Muscle of leg (tissue), 11 donors: ENCODE measurements around the gene COL4A1. TPM values are rescaled to one million over a fixed set of nuclear protein-coding genes. Genes with fewer than 3 reads are reported as not detected.

ENCODE experiments used
- DNase-seq: peaks from one replicate; pipeline ENCODE4 v3.0.0; 2013
- H3K27ac ChIP-seq: one replicate; pipeline ENCODE4 v1.5.1; 2013; ENCODE audit warnings: mild to moderate bottlenecking, low read length, control low read depth
- H3K27me3 ChIP-seq: one replicate; pipeline ENCODE4 v1.6.1; 2013; ENCODE audit warnings: low read length; ENCODE audit not compliant: control insufficient read depth, insufficient read depth
- H3K36me3 ChIP-seq: one replicate; pipeline ENCODE4 v1.6.1; 2013; ENCODE audit warnings: low read length; ENCODE audit not compliant: control insufficient read depth, insufficient read depth
- H3K4me1 ChIP-seq: one replicate; pipeline ENCODE4 v1.6.1; 2013; ENCODE audit warnings: low read length; ENCODE audit not compliant: control insufficient read depth, insufficient read depth
- H3K4me3 ChIP-seq: one replicate; pipeline ENCODE4 v1.5.1; 2013; ENCODE audit warnings: low read length, control low read depth
- H3K9me3 ChIP-seq: replicated peaks from 2 replicates; pipeline ENCODE4 v1.6.1; 2013; ENCODE audit warnings: low read depth, low read length; ENCODE audit not compliant: control insufficient read depth
- WGBS: methylation state at CpG from one replicate; pipeline ENCODE4 v1.1.5; 2013; ENCODE audit warnings: missing lambda C conversion rate; ENCODE audit not compliant: insufficient coverage; 5-methylcytosine and 5-hydroxymethylcytosine counted together
- polyA plus RNA-seq, 8 donors: library from polyadenylated mRNA; unstranded; fragments of 120-200 nt; gene quantifications; one replicate each; pipeline versions ENCODE4 v1.2.1 to v1.2.3, GENCODE V29; 2013; ENCODE audit warnings: inconsistent platforms in 1 of 8, low replicate concordance in 1 of 8; ENCODE audit not compliant: insufficient read length in 8 of 8, insufficient read depth in 1 of 8
- total RNA-seq: library from RNA; stranded (reverse); fragments of 120-200 nt; gene quantifications from one replicate; pipeline ENCODE4 v1.2.4, GENCODE V29; 2013

The COL4A1 gene
- total and polyA plus RNA-seq, 9 donors: 583 to 861 (median 730) TPM

DNA sequence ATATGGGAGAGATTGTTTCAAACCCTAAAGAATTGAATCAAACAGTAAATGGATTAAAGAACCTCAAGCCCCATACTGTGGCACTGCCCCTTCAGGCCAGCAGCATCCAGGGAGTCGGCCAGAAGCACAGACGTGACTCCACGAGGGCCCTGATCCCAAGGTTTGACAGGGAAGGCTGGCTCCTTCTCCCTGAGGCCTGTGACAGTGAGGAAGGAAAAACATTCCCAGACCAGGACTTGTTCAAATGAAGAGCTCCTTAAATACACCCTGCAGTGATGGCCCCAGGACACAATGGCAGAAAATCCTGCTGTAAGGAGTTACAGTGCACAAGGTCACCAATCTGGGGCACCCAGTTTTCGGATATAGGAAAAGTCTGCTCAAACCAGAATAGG is 91.0 kb downstream of the COL4A1 start:
- Histone ChIP-seq H3K27ac (peak overlapping the region; percentile 85), H3K4me1 (peaks cover 53% of the 10 kb centered on the region), H3K4me3 (no peak overlapping the region), H3K36me3 (peaks cover 26% of the 10 kb centered on the region), H3K27me3 (no peaks in the 10 kb centered on the region), H3K9me3 (no peaks in the 10 kb centered on the region)
- no peak for DNase-seq
- WGBS: no CpG with 5 or more reads among the region's 4 CpGs

- Histone ChIP-seq H3K27me3 (no peaks in the 10 kb centered on the region), H3K4me1 (peaks cover 50% of the 10 kb centered on the region), H3K9me3 (no peaks in the 10 kb centered on the region), H3K4me3 (no peak overlapping the region), H3K36me3 (peaks cover 29% of the 10 kb centered on the region), H3K27ac (peak overlapping the region; percentile 85)
- 43% methylated on average over 1 of the region's 7 CpGs for WGBS
- no peak for DNase-seq
Measured at GRCh38 chr13:110215606-110216005, 91.4 kb downstream of the COL4A1 start.

DNA sequence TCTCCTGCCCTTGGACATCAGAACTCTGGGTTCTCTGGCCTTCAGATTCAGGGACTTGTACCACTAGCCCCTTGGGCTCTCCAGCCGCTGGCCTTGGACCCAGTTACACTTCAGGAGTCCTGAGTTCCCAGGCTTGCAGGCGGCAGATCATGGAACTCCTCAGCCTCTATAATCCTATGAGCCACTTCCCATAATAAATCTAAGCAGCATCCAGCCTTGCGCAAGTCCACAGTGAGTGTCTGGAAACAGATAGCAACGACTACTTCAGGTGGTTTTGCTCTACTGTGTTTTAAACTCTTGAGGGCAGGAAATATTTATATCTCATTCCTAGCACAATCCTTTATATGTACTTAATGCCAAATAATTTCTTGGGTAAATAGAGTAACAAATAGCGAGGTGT is 92.3 kb downstream of the COL4A1 start:
- no peak overlapping the region for H3K4me3 ChIP-seq
- H3K27me3 ChIP-seq: no peaks in the 10 kb centered on the region
- peaks cover 38% of the 10 kb centered on the region for H3K36me3 ChIP-seq
- 74% methylated on average over 3 of the region's 5 CpGs for WGBS
- H3K27ac ChIP-seq: peak overlapping the region; percentile 29
- peaks cover 47% of the 10 kb centered on the region for H3K4me1 ChIP-seq
- H3K9me3 ChIP-seq: no peaks in the 10 kb centered on the region
- DNase-seq: no peak

DNA sequence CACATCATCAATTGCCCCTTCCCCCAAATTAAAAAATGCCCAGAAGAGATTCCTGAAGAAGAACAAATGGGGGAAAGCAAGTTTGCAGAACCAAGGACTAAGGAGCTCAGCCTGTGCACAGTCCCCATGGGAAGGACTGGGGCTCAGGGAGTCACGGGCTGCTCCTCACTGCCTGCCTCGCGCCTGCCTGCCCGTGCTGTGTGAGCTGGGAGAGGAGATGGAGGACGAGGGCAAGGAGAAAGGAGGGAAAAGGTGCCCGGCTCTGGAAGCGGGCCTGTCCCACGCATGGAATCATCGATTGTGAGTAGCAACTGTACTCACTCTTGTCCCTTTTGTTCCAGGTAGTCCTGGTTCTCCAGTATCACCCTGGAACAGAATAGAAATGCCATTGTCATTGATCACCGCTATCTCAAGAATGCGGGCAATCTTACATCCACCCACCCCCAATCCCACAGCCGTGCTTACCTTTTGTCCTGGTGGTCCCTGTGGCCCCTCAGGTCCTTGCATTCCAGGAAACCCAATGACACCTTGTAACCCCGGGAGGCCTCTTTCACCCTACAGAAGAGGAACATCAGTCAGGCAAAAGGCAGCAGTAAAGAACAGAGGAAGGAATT is 93.4 kb downstream of the COL4A1 start:
- Histone ChIP-seq H3K27me3 (no peaks in the 10 kb centered on the region), H3K4me3 (no peak overlapping the region), H3K9me3 (no peaks in the 10 kb centered on the region), H3K27ac (no peak overlapping the region), H3K36me3 (peaks cover 43% of the 10 kb centered on the region), H3K4me1 (peaks cover 41% of the 10 kb centered on the region)
- no peak for DNase-seq
- WGBS: 79% methylated on average over 12 of the region's 13 CpGs

GRCh38 chr13:110212529-110212928 is 94.4 kb downstream of the COL4A1 start:
- WGBS: 60% methylated on average over 4 of the region's 9 CpGs
- peaks cover 51% of the 10 kb centered on the region for H3K36me3 ChIP-seq
- no peak overlapping the region for H3K27ac ChIP-seq

DNA sequence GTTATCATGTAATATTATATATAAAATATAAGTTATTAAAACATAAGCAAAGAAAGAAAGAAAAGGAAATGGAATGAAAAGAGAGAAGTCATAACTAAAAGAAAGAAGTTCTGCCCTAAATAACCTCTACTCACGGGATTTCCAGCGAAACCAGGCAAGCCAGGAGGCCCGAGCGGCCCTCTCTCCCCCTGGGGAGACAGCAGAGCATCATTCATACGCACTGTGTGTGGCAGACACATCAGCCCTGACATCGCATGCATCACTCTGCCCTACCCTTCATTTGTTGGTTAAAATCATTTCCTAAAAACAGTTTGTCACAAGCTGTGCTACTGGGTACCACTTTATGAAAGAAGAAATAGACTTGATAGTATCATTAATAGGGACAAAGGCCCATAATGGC is 95.2 kb downstream of the COL4A1 start:
- Histone ChIP-seq H3K4me1 (peaks cover 27% of the 10 kb centered on the region), H3K9me3 (no peaks in the 10 kb centered on the region), H3K27ac (no peak overlapping the region), H3K4me3 (no peak overlapping the region), H3K27me3 (no peaks in the 10 kb centered on the region), H3K36me3 (peaks cover 56% of the 10 kb centered on the region)
- no peak for DNase-seq
- WGBS: 60% methylated on average over 2 of the region's 6 CpGs

More at GRCh38 chr13:110212529-110212928, 94.4 kb downstream of the COL4A1 start:
- no peaks in the 10 kb centered on the region for H3K9me3 ChIP-seq
- no peak for DNase-seq
- no peak overlapping the region for H3K4me3 ChIP-seq
- H3K4me1 ChIP-seq: peaks cover 35% of the 10 kb centered on the region
- no peaks in the 10 kb centered on the region for H3K27me3 ChIP-seq

GRCh38 chr13:110211046-110211445 is 95.9 kb downstream of the COL4A1 start:
- 94% methylated on average over 7 of the region's 10 CpGs for WGBS
- H3K36me3 ChIP-seq: peaks cover 60% of the 10 kb centered on the region
- no peaks in the 10 kb centered on the region for H3K27me3 ChIP-seq
- H3K4me3 ChIP-seq: no peak overlapping the region
- no peak for DNase-seq
- H3K9me3 ChIP-seq: no peaks in the 10 kb centered on the region
- H3K27ac ChIP-seq: no peak overlapping the region
- H3K4me1 ChIP-seq: peaks cover 21% of the 10 kb centered on the region

GRCh38 chr13:110210604-110210985 is 96.4 kb downstream of the COL4A1 start:
- Histone ChIP-seq H3K27ac (no peak overlapping the region), H3K36me3 (peaks cover 62% of the 10 kb centered on the region), H3K9me3 (no peaks in the 10 kb centered on the region), H3K4me1 (peaks cover 16% of the 10 kb centered on the region), H3K4me3 (no peak overlapping the region), H3K27me3 (no peaks in the 10 kb centered on the region)
- WGBS: 88% methylated on average over 1 of the region's 3 CpGs
- DNase-seq: no peak

GRCh38 chr13:110209950-110210603 is 96.9 kb downstream of the COL4A1 start:
- DNase-seq: no peak
- Histone ChIP-seq H3K36me3 (peaks cover 65% of the 10 kb centered on the region), H3K4me3 (no peak overlapping the region), H3K9me3 (no peaks in the 10 kb centered on the region), H3K27me3 (no peaks in the 10 kb centered on the region), H3K4me1 (peaks cover 14% of the 10 kb centered on the region), H3K27ac (no peak overlapping the region)
- WGBS: 98% methylated on average over 7 of the region's 14 CpGs

- WGBS: 92% methylated on average over 9 of the region's 10 CpGs
- H3K36me3 ChIP-seq: peaks cover 56% of the 10 kb centered on the region
Measured at GRCh38 chr13:110208116-110208515, 98.8 kb downstream of the COL4A1 start.

More at GRCh38 chr13:110208116-110208515, 98.8 kb downstream of the COL4A1 start:
- Histone ChIP-seq H3K9me3 (no peaks in the 10 kb centered on the region), H3K4me3 (no peak overlapping the region), H3K4me1 (peaks cover 3% of the 10 kb centered on the region), H3K27ac (no peak overlapping the region), H3K27me3 (no peaks in the 10 kb centered on the region)
- no peak for DNase-seq
